DOHH2 (cell line): ENCODE measurements around the gene LEKR1.

ENCODE experiments used
- H3F3A ChIP-seq: fragments of 200-600 bp; sonication (generic), shearing (Covaris generic); 2 replicates; pipeline ENCODE4 v1.6.0; 2016; ENCODE audit warnings: antibody characterized with exemption, mild to moderate bottlenecking; ENCODE audit not compliant: control insufficient read depth, insufficient read depth
- H3K27ac ChIP-seq: fragments of 200-600 bp; sonication (generic); 2 replicates; pipeline ENCODE4 v1.5.1; 2014; ENCODE audit warnings: low read depth, mild to moderate bottlenecking, low read length, moderate library complexity
- H3K27me3 ChIP-seq: fragments of 200-600 bp; sonication (generic); 2 replicates; pipeline ENCODE4 v1.6.1; 2014; ENCODE audit warnings: mild to moderate bottlenecking, low read length, mixed read lengths; ENCODE audit not compliant: control insufficient read depth
- H3K36me3 ChIP-seq: fragments of 200-600 bp; sonication (generic); 2 replicates; pipeline ENCODE4 v1.6.1; 2014; ENCODE audit warnings: mild to moderate bottlenecking, low read length, moderate library complexity, mixed read lengths; ENCODE audit not compliant: control insufficient read depth
- H3K4me1 ChIP-seq: fragments of 200-600 bp; sonication (generic); 2 replicates; pipeline ENCODE4 v1.6.1; 2014; ENCODE audit warnings: mild to moderate bottlenecking, low read length, mixed read lengths; ENCODE audit not compliant: control insufficient read depth
- H3K4me2 ChIP-seq: fragments of 200-600 bp; sonication (generic); 2 replicates; pipeline ENCODE4 v1.6.0; 2014; ENCODE audit warnings: mild to moderate bottlenecking, low read length, moderate library complexity
- H3K4me3 ChIP-seq: fragments of 200-600 bp; sonication (generic); 2 replicates; pipeline ENCODE4 v1.5.1; 2014; ENCODE audit warnings: mild to moderate bottlenecking, low read length, mixed read lengths
- H3K79me2 ChIP-seq: fragments of 200-600 bp; sonication (generic); 2 replicates; pipeline ENCODE4 v1.6.1; 2014; ENCODE audit warnings: mild to moderate bottlenecking, low read length, mixed read lengths; ENCODE audit not compliant: control insufficient read depth
- H3K9me2 ChIP-seq: fragments of 200-600 bp; sonication (generic); replicated peaks from 2 replicates; pipeline ENCODE4 v1.6.1; 2014; ENCODE audit warnings: mild to moderate bottlenecking, low read length, mixed read lengths; ENCODE audit not compliant: control insufficient read depth
- H3K9me3 ChIP-seq: fragments of 200-600 bp; sonication (generic); 2 replicates; pipeline ENCODE4 v1.6.1; 2014; ENCODE audit warnings: antibody characterized with exemption, low read length, mixed read lengths; ENCODE audit not compliant: control insufficient read depth, insufficient read depth
- H4K20me1 ChIP-seq: fragments of 200-600 bp; sonication (generic); 2 replicates; pipeline ENCODE4 v1.6.0; 2014; ENCODE audit warnings: low read depth, mild to moderate bottlenecking, antibody characterized with exemption, low read length, moderate library complexity; ENCODE audit not compliant: control insufficient read depth, insufficient read depth
- CTCF ChIP-seq: fragments of 200-600 bp; sonication (generic); IDR thresholded peaks from one replicate; pipeline ENCODE4 v1.5.1; 2014; ENCODE audit warnings: antibody characterized with exemption, mild to moderate bottlenecking, low read depth, low read length; ENCODE audit not compliant: poor library complexity, severe bottlenecking
- EZH2phosphoT487 ChIP-seq: fragments of 200-600 bp; sonication (generic); IDR thresholded peaks from 2 replicates; pipeline ENCODE4 v1.6.1; 2017; ENCODE audit warnings: borderline replicate concordance, mild to moderate bottlenecking, antibody characterized with exemption, low read length, moderate library complexity, mixed read lengths

The LEKR1 gene

DNA sequence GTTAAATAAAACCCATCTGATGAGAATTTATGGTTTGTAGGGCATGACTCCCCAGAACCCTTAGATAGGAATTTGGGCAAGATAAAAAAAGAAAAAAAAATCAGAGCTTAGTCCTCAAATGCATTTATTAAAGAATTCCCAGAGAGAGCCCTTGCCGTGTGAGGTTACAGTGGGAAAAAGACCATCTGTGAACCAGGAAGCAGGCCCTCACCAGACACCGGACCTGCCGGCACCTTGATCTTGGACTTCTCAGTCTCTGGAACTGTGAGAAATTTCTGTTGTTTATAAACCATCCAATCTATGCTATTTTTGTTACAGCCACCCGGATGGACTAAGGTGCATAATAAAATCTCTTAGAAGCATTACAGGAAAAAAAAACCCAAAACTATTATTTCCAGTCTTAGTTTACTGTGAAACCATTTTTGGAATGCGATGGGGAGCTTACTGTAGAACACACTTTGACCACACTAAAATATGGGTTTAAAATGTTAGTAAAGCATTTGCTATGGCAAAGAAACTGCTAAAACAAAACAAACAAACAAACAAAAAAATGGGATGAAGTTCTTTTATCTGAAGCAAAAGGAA, 72.2 kb downstream of the LEKR1 start:
- Histone ChIP-seq H3K4me3 (no peak overlapping the region), H3K27ac (no peak overlapping the region), H4K20me1 (no peaks in the 10 kb centered on the region), H3K9me3 (no peaks in the 10 kb centered on the region; the same call in 1 of the 2 replicates), H3K4me2 (no peak overlapping the region), H3K27me3 (no peaks in the 10 kb centered on the region), H3F3A (peaks cover 9% of the 10 kb centered on the region; the same call in 1 of the 2 replicates), H3K36me3 (no peaks in the 10 kb centered on the region), H3K4me1 (no peaks in the 10 kb centered on the region), H3K79me2 (no peaks in the 10 kb centered on the region), H3K9me2 (no peaks in the 10 kb centered on the region)
- TF ChIP-seq EZH2phosphoT487 (no peak), CTCF (no peak)

GRCh38 chr3:156899951-156900350, 73.8 kb downstream of the LEKR1 start:
- Histone ChIP-seq H3K9me2 (no peaks in the 10 kb centered on the region), H3K4me1 (no peaks in the 10 kb centered on the region), H3K36me3 (no peaks in the 10 kb centered on the region), H3K79me2 (no peaks in the 10 kb centered on the region), H3K9me3 (no peaks in the 10 kb centered on the region), H3K4me2 (no peak overlapping the region), H3K27ac (no peak overlapping the region), H4K20me1 (no peaks in the 10 kb centered on the region), H3K27me3 (no peaks in the 10 kb centered on the region), H3F3A (peaks cover 9% of the 10 kb centered on the region; the same call in 1 of the 2 replicates), H3K4me3 (no peak overlapping the region)
- TF ChIP-seq EZH2phosphoT487 (no peak), CTCF (no peak)

- no peaks in the 10 kb centered on the region for H4K20me1 ChIP-seq
- no peaks in the 10 kb centered on the region for H3K79me2 ChIP-seq
- no peak overlapping the region for H3K27ac ChIP-seq
- H3K36me3 ChIP-seq = no peaks in the 10 kb centered on the region
- H3F3A ChIP-seq = peaks cover 9% of the 10 kb centered on the region; the same call in 1 of the 2 replicates
- H3K4me1 ChIP-seq = no peaks in the 10 kb centered on the region
- no peaks in the 10 kb centered on the region for H3K9me3 ChIP-seq
- H3K9me2 ChIP-seq = no peaks in the 10 kb centered on the region
- TF ChIP-seq EZH2phosphoT487 (no peak), CTCF (no peak)
- no peak overlapping the region for H3K4me3 ChIP-seq
- H3K27me3 ChIP-seq = no peaks in the 10 kb centered on the region
- H3K4me2 ChIP-seq = no peak overlapping the region
Observed at GRCh38 chr3:156902916-156903315, 76.8 kb downstream of the LEKR1 start.
